ENCODE results near the gene TNFRSF18.

DNA sequence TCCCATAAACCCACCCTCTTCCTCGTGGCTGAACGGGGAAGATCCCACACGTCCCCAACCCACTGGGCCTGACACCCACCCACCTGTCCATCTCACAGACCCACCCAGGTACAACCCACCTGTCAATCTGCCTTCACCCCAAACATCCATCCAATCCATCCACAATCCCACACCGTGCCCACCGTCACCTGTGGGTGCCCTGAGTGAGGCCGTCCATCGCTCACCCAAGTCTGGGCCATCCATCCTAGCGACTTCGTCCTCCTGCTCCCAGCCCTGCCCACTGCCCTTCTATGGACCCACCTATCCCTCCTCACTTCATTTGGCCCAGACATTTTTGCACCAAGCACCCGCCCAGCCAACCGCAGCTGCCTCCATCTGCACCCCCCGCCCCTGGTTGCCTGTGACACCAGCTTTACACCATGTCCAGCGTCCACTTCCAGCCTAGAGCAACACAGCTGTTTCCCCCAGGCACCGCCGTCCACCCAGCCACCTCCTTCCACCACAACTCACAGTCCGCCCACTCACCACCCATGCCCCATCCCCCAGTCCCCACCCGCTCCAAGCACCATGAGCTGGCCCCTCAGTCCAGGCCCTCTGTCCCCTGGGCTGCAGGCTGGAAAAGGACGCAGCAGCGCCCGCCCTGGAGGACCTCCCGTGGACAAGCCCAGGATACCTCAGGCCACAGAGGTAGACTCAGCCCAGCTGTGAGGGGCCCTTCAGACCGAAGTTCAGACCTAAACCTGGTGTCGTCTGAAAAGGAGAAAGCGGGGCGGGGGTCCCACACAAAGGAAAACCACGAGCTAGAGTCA lies 25.1 kb downstream of the TNFRSF18 start:
- TF ChIP-seq, protein P1, sequence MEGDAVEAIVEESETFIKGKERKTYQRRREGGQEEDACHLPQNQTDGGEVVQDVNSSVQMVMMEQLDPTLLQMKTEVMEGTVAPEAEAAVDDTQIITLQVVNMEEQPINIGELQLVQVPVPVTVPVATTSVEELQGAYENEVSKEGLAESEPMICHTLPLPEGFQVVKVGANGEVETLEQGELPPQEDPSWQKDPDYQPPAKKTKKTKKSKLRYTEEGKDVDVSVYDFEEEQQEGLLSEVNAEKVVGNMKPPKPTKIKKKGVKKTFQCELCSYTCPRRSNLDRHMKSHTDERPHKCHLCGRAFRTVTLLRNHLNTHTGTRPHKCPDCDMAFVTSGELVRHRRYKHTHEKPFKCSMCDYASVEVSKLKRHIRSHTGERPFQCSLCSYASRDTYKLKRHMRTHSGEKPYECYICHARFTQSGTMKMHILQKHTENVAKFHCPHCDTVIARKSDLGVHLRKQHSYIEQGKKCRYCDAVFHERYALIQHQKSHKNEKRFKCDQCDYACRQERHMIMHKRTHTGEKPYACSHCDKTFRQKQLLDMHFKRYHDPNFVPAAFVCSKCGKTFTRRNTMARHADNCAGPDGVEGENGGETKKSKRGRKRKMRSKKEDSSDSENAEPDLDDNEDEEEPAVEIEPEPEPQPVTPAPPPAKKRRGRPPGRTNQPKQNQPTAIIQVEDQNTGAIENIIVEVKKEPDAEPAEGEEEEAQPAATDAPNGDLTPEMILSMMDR (IDR thresholded peaks at IDR 0.05), result no peak
- no peak for TF ChIP-seq POLR2A (IDR thresholded peaks at IDR 0.05)
